ENCODE results near the gene CCDC138. TPM values are rescaled to one million over a fixed set of nuclear protein-coding genes. Genes with fewer than 3 reads are reported as not detected.

Gene CCDC138
- total and polyA plus RNA-seq, 2 of the 13 experiments (the other 11 are each of a cell fraction or from before 2014, with no cell fraction given), result 5.6 to 32.5 TPM

DNA sequence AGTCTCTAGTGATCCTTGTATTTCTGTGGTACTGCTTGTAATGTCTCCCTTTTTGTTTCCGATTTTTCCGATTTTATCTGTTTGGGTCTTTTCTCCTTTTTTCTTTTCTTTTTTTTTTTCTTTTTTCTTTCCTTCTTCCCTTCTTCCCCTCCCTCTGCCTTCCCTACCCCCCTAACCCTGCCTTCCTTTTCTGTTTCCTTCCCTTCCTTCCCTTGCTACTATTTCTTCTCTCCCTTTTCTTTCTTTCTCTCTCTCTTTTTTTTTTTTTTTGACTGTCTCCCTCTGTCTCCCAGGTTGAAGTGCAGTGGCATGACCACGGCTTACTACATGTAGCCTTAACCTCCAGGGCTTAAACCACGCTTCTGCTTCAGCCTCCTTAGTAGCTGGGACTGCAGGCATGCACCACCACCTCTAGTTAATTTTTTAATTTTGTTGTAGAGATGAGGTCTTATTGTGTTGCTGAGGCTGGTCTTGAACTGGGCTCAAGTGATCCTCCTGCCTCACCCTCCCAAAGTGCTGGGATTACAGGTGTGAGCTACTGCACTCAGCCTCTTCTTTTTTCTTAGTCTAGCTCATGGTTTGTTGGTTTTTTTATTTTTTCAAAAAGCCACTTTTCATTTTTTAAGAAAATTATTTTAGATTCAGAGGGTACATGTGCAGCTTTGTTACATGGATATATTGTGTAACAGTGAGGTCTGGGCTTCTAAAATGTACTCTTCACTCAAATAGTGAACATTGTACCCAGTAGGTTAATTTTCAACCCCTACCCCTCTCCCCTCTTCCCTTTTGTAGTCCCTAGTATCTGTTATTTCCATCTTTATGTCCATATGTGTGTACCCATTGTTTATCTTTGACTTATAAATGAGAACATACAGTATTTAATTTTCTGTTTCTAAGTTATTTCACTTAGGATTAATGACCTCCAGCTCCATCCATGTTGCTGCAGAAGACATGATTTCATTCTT, 24.7 kb downstream of the CCDC138 start (continued):
- TF ChIP-seq ZNF333 (CRISPR knock-in tag; IDR thresholded peaks at IDR 0.05; ENCODE audit: borderline replicate concordance), result no peak
- no peak for TF ChIP-seq POLR2AphosphoS2 (IDR thresholded peaks at IDR 0.05; ENCODE audit: low read depth, low read length)
- 0 out of 2 replicates have a peak, but pooled peaks have one; percentile 17 for TF ChIP-seq GFI1 (CRISPR knock-in tag; IDR thresholded peaks at IDR 0.05; ENCODE audit: borderline replicate concordance)
- 0 out of 2 replicates have a peak, but pooled peaks have one; percentile 15 for TF ChIP-seq SIX1 (CRISPR knock-in tag; IDR thresholded peaks at IDR 0.05; ENCODE audit: borderline replicate concordance)
- TF ChIP-seq CEBPB (IDR thresholded peaks at IDR 0.05; ENCODE audit: borderline replicate concordance, low read depth, low read length), result peak; percentile 84
- TF ChIP-seq CHD4 (IDR thresholded peaks at IDR 0.05; ENCODE audit: borderline replicate concordance, low read length), result peak; percentile 59; the same call in 1 of the 2 replicates
- TF ChIP-seq, protein P1, sequence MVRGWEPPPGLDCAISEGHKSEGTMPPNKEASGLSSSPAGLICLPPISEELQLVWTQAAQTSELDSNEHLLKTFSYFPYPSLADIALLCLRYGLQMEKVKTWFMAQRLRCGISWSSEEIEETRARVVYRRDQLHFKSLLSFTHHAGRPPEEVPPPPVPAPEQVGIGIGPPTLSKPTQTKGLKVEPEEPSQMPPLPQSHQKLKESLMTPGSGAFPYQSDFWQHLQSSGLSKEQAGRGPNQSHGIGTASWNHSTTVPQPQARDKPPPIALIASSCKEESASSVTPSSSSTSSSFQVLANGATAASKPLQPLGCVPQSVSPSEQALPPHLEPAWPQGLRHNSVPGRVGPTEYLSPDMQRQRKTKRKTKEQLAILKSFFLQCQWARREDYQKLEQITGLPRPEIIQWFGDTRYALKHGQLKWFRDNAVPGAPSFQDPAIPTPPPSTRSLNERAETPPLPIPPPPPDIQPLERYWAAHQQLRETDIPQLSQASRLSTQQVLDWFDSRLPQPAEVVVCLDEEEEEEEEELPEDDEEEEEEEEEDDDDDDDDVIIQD (CRISPR knock-in tag; IDR thresholded peaks at IDR 0.05; ENCODE audit: low read depth), result peak; percentile 84; the same call in 1 of the 2 replicates
- TF ChIP-seq ZNF747 (CRISPR knock-in tag; IDR thresholded peaks at IDR 0.05; ENCODE audit: borderline replicate concordance), result no peak
- TF ChIP-seq, protein P2, sequence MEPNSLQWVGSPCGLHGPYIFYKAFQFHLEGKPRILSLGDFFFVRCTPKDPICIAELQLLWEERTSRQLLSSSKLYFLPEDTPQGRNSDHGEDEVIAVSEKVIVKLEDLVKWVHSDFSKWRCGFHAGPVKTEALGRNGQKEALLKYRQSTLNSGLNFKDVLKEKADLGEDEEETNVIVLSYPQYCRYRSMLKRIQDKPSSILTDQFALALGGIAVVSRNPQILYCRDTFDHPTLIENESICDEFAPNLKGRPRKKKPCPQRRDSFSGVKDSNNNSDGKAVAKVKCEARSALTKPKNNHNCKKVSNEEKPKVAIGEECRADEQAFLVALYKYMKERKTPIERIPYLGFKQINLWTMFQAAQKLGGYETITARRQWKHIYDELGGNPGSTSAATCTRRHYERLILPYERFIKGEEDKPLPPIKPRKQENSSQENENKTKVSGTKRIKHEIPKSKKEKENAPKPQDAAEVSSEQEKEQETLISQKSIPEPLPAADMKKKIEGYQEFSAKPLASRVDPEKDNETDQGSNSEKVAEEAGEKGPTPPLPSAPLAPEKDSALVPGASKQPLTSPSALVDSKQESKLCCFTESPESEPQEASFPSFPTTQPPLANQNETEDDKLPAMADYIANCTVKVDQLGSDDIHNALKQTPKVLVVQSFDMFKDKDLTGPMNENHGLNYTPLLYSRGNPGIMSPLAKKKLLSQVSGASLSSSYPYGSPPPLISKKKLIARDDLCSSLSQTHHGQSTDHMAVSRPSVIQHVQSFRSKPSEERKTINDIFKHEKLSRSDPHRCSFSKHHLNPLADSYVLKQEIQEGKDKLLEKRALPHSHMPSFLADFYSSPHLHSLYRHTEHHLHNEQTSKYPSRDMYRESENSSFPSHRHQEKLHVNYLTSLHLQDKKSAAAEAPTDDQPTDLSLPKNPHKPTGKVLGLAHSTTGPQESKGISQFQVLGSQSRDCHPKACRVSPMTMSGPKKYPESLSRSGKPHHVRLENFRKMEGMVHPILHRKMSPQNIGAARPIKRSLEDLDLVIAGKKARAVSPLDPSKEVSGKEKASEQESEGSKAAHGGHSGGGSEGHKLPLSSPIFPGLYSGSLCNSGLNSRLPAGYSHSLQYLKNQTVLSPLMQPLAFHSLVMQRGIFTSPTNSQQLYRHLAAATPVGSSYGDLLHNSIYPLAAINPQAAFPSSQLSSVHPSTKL (CRISPR knock-in tag; IDR thresholded peaks at IDR 0.05), result peak; percentile 73
- no peak for TF ChIP-seq ZNF530 (CRISPR knock-in tag; IDR thresholded peaks at IDR 0.05; ENCODE audit: low read depth)
- no peak for TF ChIP-seq ZNF569 (CRISPR knock-in tag; IDR thresholded peaks at IDR 0.05; ENCODE audit: borderline replicate concordance)
- no peak for TF ChIP-seq AKAP8 (CRISPR knock-in tag; IDR thresholded peaks at IDR 0.05)
- TF ChIP-seq DMAP1 (CRISPR knock-in tag; IDR thresholded peaks at IDR 0.05), result 0 out of 2 replicates have a peak, but pooled peaks have one; percentile 32
- peak; percentile 77 for TF ChIP-seq HNF4G (IDR thresholded peaks at IDR 0.05; ENCODE audit: borderline replicate concordance, low read depth, low read length)
- no peak for TF ChIP-seq HNF4G (CRISPR knock-in tag; IDR thresholded peaks at IDR 0.05; ENCODE audit: borderline replicate concordance, low read depth)
- TF ChIP-seq ZNF496 (CRISPR knock-in tag; IDR thresholded peaks at IDR 0.05; ENCODE audit: insufficient replicate concordance), result no peak
- TF ChIP-seq AHR (CRISPR knock-in tag; IDR thresholded peaks at IDR 0.05), result no peak
- TF ChIP-seq NCOA2 (CRISPR knock-in tag; IDR thresholded peaks at IDR 0.05), result peak; percentile 21; the same call in 1 of the 2 replicates
- TF ChIP-seq, protein P3, sequence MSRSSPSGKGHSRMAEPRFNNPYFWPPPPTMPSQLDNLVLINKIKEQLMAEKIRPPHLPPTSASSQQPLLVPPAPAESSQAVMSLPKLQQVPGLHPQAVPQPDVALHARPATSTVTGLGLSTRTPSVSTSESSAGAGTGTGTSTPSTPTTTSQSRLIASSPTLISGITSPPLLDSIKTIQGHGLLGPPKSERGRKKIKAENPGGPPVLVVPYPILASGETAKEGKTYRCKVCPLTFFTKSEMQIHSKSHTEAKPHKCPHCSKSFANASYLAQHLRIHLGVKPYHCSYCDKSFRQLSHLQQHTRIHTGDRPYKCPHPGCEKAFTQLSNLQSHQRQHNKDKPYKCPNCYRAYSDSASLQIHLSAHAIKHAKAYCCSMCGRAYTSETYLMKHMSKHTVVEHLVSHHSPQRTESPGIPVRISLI (CRISPR knock-in tag; IDR thresholded peaks at IDR 0.05; ENCODE audit: borderline replicate concordance), result peak; percentile 52; the same call in 1 of the 2 replicates
- 0 out of 2 replicates have a peak, but pooled peaks have one; percentile 25 for TF ChIP-seq TGIF2 (CRISPR knock-in tag; IDR thresholded peaks at IDR 0.05)
- TF ChIP-seq, protein P4, sequence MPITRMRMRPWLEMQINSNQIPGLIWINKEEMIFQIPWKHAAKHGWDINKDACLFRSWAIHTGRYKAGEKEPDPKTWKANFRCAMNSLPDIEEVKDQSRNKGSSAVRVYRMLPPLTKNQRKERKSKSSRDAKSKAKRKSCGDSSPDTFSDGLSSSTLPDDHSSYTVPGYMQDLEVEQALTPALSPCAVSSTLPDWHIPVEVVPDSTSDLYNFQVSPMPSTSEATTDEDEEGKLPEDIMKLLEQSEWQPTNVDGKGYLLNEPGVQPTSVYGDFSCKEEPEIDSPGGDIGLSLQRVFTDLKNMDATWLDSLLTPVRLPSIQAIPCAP (CRISPR knock-in tag; IDR thresholded peaks at IDR 0.05; ENCODE audit: low read depth), result no peak

All from HepG2 (cell line).